GM21619 (cell line): ENCODE measurements around the gene GRHPR.
"Not testable (repeated sequence)": the region's sequence is repeated elsewhere in the genome, so short reads cannot be mapped to it uniquely, and the experiment has no call there.

Source experiments
- ATAC-seq: cut with Tn5 transposase; IDR thresholded peaks from one replicate; pipeline ENCODE4 v1.9.1; 2021; ENCODE audit not compliant: unreplicated experiment

GRHPR gene

GRCh38 chr9:37422289-37423104 lies at the start of gene GRHPR:
Gene GRHPR, plus strand, starts transcription at chr9:37422696. Its CDS starts 55 bp downstream, at chr9:37422751.
- peak; percentile 92 for ATAC-seq

- ATAC-seq: no peak
These were observed 49.7 kb upstream of the GRHPR start for GRCh38 chr9:37372839-37373238.

- no peak for ATAC-seq
These were observed 48.9 kb upstream of the GRHPR start for GRCh38 chr9:37373621-37374020.

- ATAC-seq: no peak
These were observed 47.6 kb upstream of the GRHPR start for GRCh38 chr9:37374892-37375291.

GRCh38 chr9:37377688-37378612 lies 44.5 kb upstream of the GRHPR start:
- ATAC-seq: no peak

- no peak for ATAC-seq
These were observed 43.9 kb upstream of the GRHPR start for GRCh38 chr9:37378613-37379004.

- no peak for ATAC-seq
These were observed 42.7 kb upstream of the GRHPR start for GRCh38 chr9:37379835-37380234.

GRCh38 chr9:37380570-37380969 lies 41.9 kb upstream of the GRHPR start:
- ATAC-seq: no peak

GRCh38 chr9:37381094-37381741 lies 41.3 kb upstream of the GRHPR start:
- ATAC-seq: no peak

- peak; percentile 43 for ATAC-seq
These were observed 40.1 kb upstream of the GRHPR start for GRCh38 chr9:37382161-37382981.

GRCh38 chr9:37382982-37383357 lies 39.5 kb upstream of the GRHPR start:
- ATAC-seq: no peak

GRCh38 chr9:37383393-37383792 lies 39.1 kb upstream of the GRHPR start:
- no peak for ATAC-seq

- ATAC-seq: no peak
These were observed 38.4 kb upstream of the GRHPR start for GRCh38 chr9:37383876-37384746.

- ATAC-seq: no peak
These were observed 37.2 kb upstream of the GRHPR start for GRCh38 chr9:37385286-37385685.

GRCh38 chr9:37386988-37387387 lies 35.5 kb upstream of the GRHPR start:
- no peak for ATAC-seq

- peak; percentile 89 for ATAC-seq
These were observed 31.7 kb upstream of the GRHPR start for GRCh38 chr9:37390759-37391158.

- ATAC-seq: no peak
These were observed 30.2 kb upstream of the GRHPR start for GRCh38 chr9:37392272-37392671.

GRCh38 chr9:37395229-37395628 lies 27.3 kb upstream of the GRHPR start:
- ATAC-seq: no peak

- ATAC-seq: no peak
These were observed 26.8 kb upstream of the GRHPR start for GRCh38 chr9:37395663-37396062.

GRCh38 chr9:37397948-37398347 lies 24.5 kb upstream of the GRHPR start:
- not testable (repeated sequence) for ATAC-seq
